ENCODE data around the gene SC5D.

The SC5D gene

GRCh38 chr11:121337078-121337477, 44.5 kb downstream of the SC5D start:
- CTCF ChIA-PET, result no interaction called here
- H3K4me3 ChIP-seq (ENCODE audit: low read depth, low read length), result no peak overlapping the region
- POLR2A ChIA-PET, result no interaction called here
- TF ChIP-seq, protein P1, sequence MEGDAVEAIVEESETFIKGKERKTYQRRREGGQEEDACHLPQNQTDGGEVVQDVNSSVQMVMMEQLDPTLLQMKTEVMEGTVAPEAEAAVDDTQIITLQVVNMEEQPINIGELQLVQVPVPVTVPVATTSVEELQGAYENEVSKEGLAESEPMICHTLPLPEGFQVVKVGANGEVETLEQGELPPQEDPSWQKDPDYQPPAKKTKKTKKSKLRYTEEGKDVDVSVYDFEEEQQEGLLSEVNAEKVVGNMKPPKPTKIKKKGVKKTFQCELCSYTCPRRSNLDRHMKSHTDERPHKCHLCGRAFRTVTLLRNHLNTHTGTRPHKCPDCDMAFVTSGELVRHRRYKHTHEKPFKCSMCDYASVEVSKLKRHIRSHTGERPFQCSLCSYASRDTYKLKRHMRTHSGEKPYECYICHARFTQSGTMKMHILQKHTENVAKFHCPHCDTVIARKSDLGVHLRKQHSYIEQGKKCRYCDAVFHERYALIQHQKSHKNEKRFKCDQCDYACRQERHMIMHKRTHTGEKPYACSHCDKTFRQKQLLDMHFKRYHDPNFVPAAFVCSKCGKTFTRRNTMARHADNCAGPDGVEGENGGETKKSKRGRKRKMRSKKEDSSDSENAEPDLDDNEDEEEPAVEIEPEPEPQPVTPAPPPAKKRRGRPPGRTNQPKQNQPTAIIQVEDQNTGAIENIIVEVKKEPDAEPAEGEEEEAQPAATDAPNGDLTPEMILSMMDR (IDR thresholded peaks at IDR 0.05; ENCODE audit: insufficient read depth, low read length, missing control alignments), result no peak
- no peak for DNase-seq (ENCODE audit: low read depth, low spot score)

GRCh38 chr11:121337740-121338272, 45.2 kb downstream of the SC5D start:
- TF ChIP-seq, protein P1 (IDR thresholded peaks at IDR 0.05; ENCODE audit: insufficient read depth, low read length, missing control alignments), result no peak
- DNase-seq (ENCODE audit: low read depth, low spot score), result no peak
- ChIA-PET CTCF (no interaction called here), POLR2A (no interaction called here)
- no peak overlapping the region for H3K4me3 ChIP-seq (ENCODE audit: low read depth, low read length)

DNA sequence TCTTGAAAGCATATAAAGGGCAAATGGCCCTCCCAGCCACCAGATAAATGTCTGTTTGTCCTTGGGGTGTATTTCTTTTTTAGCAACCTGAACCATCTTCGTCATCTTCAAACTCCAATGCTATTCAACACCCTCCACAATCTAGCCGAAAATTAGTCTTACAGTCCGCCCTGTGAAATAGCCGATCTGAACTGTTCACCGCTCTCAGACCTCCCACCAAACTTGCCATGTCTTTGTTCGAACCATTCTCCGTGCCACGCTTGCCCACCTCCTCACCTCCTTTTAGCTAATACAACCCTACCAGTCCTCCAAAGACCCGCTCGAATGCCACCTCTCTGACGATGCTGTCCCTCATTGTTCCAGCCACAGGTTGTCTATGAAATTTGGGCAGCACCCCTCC, 46.0 kb downstream of the SC5D start:
- CTCF ChIA-PET, result no interaction called here
- H3K4me3 ChIP-seq (ENCODE audit: low read depth, low read length), result no peak overlapping the region
- POLR2A ChIA-PET, result no interaction called here
- DNase-seq (ENCODE audit: low read depth, low spot score), result no peak
- TF ChIP-seq, protein P1 (IDR thresholded peaks at IDR 0.05; ENCODE audit: insufficient read depth, low read length, missing control alignments), result no peak

DNA sequence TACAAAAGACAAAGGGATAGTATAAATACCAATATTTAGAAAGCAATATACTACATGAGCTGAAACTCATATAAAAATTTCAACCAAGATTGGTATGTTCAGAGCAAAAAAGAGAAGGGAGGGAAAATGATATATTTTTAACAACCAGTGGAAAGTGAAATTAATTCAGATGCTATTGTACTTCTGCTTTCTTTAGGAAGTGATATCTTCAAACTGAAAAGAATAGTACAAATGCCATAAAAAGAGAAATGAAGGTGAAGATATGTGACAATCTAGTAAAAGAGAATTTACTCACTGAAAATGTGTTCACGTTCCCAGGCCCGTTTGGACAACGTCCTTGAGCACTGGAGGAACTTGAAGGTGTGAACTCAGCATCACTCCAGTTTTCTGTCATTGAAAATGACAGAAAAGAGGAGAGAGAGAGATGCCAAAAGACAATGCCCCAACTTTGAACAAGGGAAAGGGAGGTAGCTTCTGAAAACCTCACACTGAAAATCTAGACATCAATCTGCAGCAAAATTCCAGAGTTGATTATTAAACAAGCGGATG, 47.5 kb downstream of the SC5D start:
- TF ChIP-seq, protein P1 (IDR thresholded peaks at IDR 0.05; ENCODE audit: insufficient read depth, low read length, missing control alignments), result no peak
- ChIA-PET POLR2A (no interaction called here), CTCF (no interaction called here)
- no peak overlapping the region for H3K4me3 ChIP-seq (ENCODE audit: low read depth, low read length)
- DNase-seq (ENCODE audit: low read depth, low spot score), result no peak

DNA sequence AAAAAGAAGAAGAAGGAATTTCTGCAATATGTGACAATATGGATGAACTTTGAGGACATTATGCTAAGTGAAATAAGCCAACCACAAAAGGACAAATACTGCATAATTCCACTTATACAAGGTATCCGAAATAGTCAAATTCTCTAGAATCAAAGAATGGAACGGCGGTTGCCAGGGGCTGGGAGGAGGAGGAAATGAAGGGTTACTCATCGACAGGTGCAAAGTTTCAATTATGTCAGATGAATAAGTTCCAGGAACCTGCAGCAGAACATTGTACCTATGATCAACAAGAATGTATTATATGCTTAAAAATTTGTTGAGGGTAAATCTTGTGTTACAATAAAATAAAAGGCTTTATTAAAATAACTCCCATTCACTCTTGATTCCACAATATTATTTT, 49.0 kb downstream of the SC5D start:
- TF ChIP-seq, protein P1 (IDR thresholded peaks at IDR 0.05; ENCODE audit: insufficient read depth, low read length, missing control alignments), result no peak
- H3K4me3 ChIP-seq (ENCODE audit: low read depth, low read length), result no peak overlapping the region
- no peak for DNase-seq (ENCODE audit: low read depth, low spot score)
- ChIA-PET POLR2A (no interaction called here), CTCF (interaction anchor here (1.1 kb wide), 1 partner anchor 9 kb away, joined by 3 read pairs; no protein-coding TSS in a partner anchor)

DNA sequence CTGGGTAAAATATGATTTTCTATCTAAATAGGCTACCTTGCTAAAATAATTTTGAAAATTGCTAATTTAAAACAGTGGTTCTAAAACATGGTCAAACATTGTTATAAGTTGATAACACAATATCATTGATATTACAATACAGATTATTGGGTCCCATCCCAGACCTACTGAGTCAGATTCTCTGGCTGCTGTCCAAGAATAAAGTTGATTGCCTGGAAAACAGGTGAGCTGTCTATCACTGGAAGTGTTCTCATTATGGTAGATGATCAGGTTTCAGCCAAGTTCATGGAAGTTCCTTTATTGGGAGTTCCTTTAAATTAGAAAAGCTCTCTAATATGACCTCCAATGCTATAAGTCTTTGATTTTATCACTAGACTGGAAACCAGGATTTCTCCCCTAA, 52.3 kb downstream of the SC5D start:
- TF ChIP-seq, protein P1 (IDR thresholded peaks at IDR 0.05; ENCODE audit: insufficient read depth, low read length, missing control alignments), result no peak
- ChIA-PET POLR2A (no interaction called here), CTCF (no interaction called here)
- H3K4me3 ChIP-seq (ENCODE audit: low read depth, low read length), result no peak overlapping the region
- no peak for DNase-seq (ENCODE audit: low read depth, low spot score)
